Activated T-cell treated with anti-CD3 and anti-CD28 coated beads for 4 hours (primary cell): Measurements from ENCODE around the gene GAGE12H.
"Not testable (repeated sequence)": the region's sequence is repeated elsewhere in the genome, so short reads cannot be mapped to it uniquely, and the experiment has no call there.

Experiments used
- DNase-seq: peaks from one replicate; pipeline ENCODE4 v3.0.0-alpha.2; 2020

GAGE12H gene, protein sequence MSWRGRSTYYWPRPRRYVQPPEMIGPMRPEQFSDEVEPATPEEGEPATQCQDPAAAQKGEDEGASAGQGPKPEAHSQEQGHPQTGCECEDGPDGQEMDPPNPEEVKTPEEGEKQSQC

GRCh38 chrX:49579649-49580048, at the start of gene GAGE12H:
TSS of gene GAGE12H (plus strand) at chrX:49579949. CDS start at chrX:49581104, 1,155 bp downstream.
- DNase-seq, result not testable (repeated sequence)

DNA sequence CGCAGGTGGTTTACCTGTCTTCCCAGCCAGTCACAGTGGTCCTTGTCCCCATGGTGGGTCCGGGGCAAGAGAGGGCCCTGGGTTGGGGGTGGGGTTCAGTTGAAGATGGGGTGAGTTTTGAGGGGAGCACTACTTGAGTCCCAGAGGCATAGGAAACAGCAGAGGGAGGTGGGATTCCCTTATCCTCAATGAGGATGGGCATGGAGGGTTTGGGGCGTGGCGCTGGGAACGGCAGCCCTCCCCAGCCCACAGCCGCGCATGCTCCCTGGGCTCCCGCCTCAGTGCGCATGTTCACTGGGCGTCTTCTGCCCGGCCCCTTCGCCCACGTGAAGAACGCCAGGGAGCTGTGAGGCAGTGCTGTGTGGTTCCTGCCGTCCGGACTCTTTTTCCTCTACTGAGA, 47.9 kb upstream of the GAGE12H start, which contains the start of gene GAGE12C:
TSS of gene GAGE12C (plus strand) at position 301 of the 400 bp plus-strand sequence. CDS start 1,155 bp downstream, outside the sequence.
- DNase-seq, result not testable (repeated sequence)

DNA sequence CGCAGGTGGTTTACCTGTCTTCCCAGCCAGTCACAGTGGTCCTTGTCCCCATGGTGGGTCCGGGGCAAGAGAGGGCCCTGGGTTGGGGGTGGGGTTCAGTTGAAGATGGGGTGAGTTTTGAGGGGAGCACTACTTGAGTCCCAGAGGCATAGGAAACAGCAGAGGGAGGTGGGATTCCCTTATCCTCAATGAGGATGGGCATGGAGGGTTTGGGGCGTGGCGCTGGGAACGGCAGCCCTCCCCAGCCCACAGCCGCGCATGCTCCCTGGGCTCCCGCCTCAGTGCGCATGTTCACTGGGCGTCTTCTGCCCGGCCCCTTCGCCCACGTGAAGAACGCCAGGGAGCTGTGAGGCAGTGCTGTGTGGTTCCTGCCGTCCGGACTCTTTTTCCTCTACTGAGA, 38.3 kb upstream of the GAGE12H start, which contains the start of gene GAGE12D:
TSS of gene GAGE12D (plus strand) at position 301 of the 400 bp plus-strand sequence. CDS start 1,155 bp downstream, outside the sequence.
- not testable (repeated sequence) for DNase-seq

DNA sequence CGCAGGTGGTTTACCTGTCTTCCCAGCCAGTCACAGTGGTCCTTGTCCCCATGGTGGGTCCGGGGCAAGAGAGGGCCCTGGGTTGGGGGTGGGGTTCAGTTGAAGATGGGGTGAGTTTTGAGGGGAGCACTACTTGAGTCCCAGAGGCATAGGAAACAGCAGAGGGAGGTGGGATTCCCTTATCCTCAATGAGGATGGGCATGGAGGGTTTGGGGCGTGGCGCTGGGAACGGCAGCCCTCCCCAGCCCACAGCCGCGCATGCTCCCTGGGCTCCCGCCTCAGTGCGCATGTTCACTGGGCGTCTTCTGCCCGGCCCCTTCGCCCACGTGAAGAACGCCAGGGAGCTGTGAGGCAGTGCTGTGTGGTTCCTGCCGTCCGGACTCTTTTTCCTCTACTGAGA, 28.8 kb upstream of the GAGE12H start, which contains the start of gene GAGE12E:
TSS of gene GAGE12E (plus strand) at position 301 of the 400 bp plus-strand sequence. CDS start 1,155 bp downstream, outside the sequence.
- DNase-seq, result not testable (repeated sequence)

- DNase-seq, result not testable (repeated sequence)
Observed at GRCh38 chrX:49560542-49560941, 19.2 kb upstream of the GAGE12H start, which contains the start of gene GAGE12F. TSS of gene GAGE12F (plus strand) at chrX:49560842. CDS start at chrX:49561997, 1,155 bp downstream.

DNA sequence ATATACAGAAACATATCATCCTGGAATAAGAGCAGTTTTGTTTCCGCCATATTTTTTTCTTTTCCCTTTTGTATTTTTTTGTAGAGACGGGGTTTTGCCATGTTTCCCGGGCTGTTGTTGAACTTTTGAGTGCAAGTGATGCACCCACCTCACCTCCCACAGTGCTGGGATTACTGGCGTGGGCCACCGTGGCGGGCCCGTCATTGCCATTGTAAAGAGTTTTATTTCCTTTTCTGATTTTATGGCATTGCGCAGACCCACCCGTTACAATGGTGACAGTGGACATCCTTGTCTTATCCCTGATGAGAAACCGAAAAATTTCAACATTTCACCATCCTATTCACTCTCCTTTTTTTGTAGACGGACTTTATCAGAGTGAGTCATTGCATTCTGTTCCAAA, 11.0 kb upstream of the GAGE12H start:
- DNase-seq, result not testable (repeated sequence)

DNA sequence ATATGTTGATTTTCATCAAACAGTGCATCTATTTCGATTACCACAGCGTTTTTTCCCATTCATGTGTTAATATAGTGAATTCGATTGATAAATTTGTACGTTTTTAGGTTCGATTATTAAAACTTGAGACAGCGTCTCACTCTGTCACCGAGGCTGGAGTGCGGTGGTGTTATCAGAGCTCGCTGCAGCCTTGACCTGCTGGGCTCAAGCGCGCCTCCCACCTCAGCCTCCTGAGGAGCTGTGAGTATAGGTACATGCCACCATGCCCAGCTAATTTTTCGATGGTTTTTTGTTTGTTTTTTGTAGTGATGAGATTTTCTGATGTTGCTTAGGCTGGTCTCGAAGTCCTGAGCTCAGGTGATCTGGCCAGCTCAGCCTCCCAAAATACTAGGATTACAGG, 10.6 kb upstream of the GAGE12H start:
- not testable (repeated sequence) for DNase-seq

DNA sequence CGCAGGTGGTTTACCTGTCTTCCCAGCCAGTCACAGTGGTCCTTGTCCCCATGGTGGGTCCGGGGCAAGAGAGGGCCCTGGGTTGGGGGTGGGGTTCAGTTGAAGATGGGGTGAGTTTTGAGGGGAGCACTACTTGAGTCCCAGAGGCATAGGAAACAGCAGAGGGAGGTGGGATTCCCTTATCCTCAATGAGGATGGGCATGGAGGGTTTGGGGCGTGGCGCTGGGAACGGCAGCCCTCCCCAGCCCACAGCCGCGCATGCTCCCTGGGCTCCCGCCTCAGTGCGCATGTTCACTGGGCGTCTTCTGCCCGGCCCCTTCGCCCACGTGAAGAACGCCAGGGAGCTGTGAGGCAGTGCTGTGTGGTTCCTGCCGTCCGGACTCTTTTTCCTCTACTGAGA, 9.6 kb upstream of the GAGE12H start, which contains the start of gene GAGE12G:
TSS of gene GAGE12G (plus strand) at position 301 of the 400 bp plus-strand sequence. CDS start 1,155 bp downstream, outside the sequence.
- not testable (repeated sequence) for DNase-seq

DNA sequence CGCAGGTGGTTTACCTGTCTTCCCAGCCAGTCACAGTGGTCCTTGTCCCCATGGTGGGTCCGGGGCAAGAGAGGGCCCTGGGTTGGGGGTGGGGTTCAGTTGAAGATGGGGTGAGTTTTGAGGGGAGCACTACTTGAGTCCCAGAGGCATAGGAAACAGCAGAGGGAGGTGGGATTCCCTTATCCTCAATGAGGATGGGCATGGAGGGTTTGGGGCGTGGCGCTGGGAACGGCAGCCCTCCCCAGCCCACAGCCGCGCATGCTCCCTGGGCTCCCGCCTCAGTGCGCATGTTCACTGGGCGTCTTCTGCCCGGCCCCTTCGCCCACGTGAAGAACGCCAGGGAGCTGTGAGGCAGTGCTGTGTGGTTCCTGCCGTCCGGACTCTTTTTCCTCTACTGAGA, 9.4 kb downstream of the GAGE12H start, which contains the start of gene GAGE2A:
TSS of gene GAGE2A (plus strand) at position 301 of the 400 bp plus-strand sequence. CDS start 1,155 bp downstream, outside the sequence.
- not testable (repeated sequence) for DNase-seq

DNA sequence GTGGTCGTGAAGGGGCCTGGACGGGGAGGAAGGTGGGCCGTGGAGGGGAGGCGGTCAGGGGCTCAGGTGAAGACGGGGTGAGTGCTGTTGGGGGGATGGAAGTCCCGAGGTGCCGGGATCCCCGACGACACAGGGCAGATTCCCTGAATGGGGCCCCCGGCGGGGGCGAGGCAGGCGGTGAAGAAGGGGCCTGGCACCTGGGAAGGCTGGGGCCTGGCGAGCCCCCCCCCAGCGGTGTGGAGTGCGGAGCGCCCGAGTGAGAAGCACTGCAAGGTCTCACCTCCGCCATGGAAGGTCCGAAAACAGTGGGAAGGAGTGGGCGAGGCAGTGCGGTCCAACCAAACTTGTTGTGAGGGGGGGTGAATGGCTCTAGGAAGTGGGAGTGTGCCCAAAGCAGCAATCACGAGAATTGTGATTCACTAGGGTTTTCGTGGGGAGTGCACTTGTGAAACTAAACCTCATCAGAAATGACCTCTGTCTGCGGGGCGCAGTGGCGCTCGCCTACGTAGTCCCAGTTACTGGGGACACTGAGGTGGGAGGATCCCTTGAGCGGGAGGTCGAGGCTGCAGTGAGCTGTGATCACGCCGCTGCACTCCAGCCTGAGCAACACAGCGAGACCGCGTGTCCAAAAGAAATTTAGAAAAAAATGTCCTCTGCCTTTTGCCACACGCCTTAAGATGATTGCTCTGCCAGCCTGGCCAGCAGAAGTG, 10.2 kb downstream of the GAGE12H start:
- DNase-seq, result not testable (repeated sequence)

DNA sequence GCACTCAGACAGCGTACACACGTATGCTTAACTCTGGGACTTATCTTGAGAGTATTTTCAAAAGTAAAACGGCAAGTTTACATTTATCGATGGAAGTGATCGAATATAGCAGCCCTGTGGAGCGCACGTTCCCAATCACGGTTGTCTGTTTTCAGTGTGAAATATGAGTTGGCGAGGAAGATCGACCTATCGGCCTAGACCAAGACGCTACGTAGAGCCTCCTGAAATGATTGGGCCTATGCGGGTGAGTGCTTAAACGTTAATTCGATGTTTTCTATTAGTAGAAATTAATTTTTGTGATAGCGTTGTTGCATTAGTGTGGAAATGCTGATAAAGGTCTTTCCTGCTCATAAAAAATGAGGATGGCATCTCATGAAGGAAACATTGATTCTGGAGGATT, 10.7 kb downstream of the GAGE12H start:
- DNase-seq, result not testable (repeated sequence)

- DNase-seq, result not testable (repeated sequence)
Observed at GRCh38 chrX:49598720-49599119, 19.0 kb downstream of the GAGE12H start, which contains the start of gene GAGE1. TSS of gene GAGE1 (plus strand) at chrX:49599020. CDS start at chrX:49600175, 1,155 bp downstream.

DNA sequence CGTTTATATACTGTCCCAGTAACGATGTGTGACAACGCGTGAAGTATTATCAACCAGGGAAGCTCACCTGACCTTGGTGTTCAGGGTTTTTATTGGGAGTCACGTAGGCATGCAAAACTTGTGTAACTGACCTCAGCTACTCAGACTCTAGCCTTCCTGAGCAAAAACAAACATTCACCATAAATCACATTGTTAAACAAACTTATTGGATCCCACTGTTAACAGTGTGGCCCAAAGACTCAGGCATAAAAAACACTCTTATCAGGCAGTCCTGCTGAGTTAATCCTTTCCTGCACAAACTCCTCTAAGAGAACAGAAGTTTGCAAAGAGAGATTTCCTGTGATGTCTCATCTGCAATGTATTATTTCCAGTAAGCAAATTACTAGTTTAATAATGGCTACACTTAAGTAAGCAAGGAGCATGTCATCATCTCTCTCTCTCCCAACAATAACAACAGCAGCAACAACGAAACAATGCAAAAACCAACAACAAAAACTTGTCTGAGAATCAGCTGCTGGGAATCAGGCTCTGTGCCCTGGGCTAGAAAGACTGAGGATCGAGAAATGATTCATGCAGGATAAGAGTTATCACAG, 31.1 kb downstream of the GAGE12H start:
- DNase-seq, result no peak

DNA sequence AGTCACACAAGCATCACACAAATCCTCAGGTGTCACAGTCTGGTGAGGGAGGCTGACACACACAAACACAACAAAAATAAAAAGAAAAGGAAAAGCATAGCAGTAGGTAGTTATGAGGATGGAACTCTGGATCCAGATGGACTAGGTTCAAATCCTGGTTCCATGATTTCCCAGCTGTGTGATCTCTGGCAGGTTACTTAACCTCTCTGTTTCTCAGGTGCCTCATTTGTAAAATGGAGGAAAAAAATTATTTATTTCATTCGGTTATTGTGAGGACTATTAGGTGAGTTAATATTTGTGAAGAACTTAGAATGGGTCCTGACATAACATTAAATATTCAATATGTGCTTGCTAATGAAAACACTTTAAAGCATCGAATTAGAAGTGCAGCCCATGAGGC, 38.8 kb downstream of the GAGE12H start:
- no peak for DNase-seq

DNA sequence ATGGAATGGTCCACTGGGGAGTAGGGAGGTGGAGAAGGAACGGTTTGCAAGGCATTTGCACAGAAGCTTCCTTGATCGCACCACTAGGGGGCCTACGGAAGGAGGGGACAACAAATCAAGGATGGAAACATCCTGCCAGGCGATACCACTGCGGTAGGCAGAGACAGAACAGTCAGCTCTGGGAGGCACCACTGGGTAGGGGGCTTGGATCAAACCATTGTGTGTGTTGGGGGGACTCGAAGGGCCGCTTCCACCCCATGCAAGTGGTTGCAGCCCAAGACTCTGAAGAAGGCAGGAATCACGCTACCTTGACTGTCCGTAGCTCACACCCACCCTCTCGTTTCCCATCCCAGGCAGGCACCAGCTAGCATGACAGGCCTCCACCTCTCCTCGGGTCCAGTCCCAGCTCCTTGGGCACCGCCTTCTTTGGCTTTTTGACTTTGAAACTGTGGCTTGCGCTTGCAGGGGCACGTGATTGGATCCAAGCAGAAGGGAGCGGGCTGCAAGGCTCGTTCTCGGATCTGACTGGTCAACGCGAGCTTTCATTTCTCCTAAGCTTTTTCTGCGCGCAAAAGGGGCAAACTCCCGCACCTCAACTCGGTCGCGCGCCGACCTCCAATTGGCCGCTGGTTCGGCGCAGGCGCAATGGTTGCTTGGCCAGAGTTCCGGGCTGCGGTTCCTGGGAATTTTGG, 47.5 kb downstream of the GAGE12H start:
- DNase-seq, result no peak
